KOPT-K1 (cell line): ENCODE data around the gene RALGPS1.
A peak's percentile ranks its signal among the peaks of the same experiment; 100 is the strongest.

Source experiments
- H3K27ac ChIP-seq: fragments of 200-600 bp; sonication (generic); 2 replicates; pipeline ENCODE4 v1.5.1; 2016; ENCODE audit warnings: antibody characterized with exemption, mild to moderate bottlenecking, low read depth, low read length; ENCODE audit not compliant: poor library complexity, severe bottlenecking
- H3K36me3 ChIP-seq: fragments of 200-600 bp; sonication (generic); 2 replicates; pipeline ENCODE4 v1.5.1; 2017; ENCODE audit warnings: antibody characterized with exemption, mild to moderate bottlenecking, low read length, moderate library complexity; ENCODE audit not compliant: insufficient read depth
- H3K9me3 ChIP-seq: fragments of 200-600 bp; sonication (generic); 2 replicates; pipeline ENCODE4 v1.5.1; 2017; ENCODE audit warnings: antibody characterized with exemption, low read length, mild to moderate bottlenecking; ENCODE audit not compliant: insufficient read depth, poor library complexity, severe bottlenecking

RALGPS1 gene

GRCh38 chr9:126914458-126915280, at the start of gene RALGPS1:
Gene RALGPS1 (plus strand): TSS chr9:126914782. CDS start chr9:126962290, 47,508 bp downstream.
- peak within 1 kb of the TSS; percentile 59 for H3K27ac ChIP-seq
- no peaks in the 10 kb centered on the region for H3K9me3 ChIP-seq
- no peaks in the 10 kb centered on the region for H3K36me3 ChIP-seq

GRCh38 chr9:126869368-126869767, 45.2 kb upstream of the RALGPS1 start:
- no peak overlapping the region for H3K27ac ChIP-seq
- H3K36me3 ChIP-seq, result peaks cover 27% of the 10 kb centered on the region
- no peaks in the 10 kb centered on the region for H3K9me3 ChIP-seq

- Histone ChIP-seq H3K27ac (no peak overlapping the region), H3K36me3 (no peaks in the 10 kb centered on the region), H3K9me3 (no peaks in the 10 kb centered on the region)
Measured at GRCh38 chr9:126872516-126872915, 42.1 kb upstream of the RALGPS1 start.

- H3K27ac ChIP-seq, result no peak overlapping the region
- peaks cover 10% of the 10 kb centered on the region for H3K36me3 ChIP-seq
- H3K9me3 ChIP-seq, result no peaks in the 10 kb centered on the region
Measured at GRCh38 chr9:126874546-126875314, 39.9 kb upstream of the RALGPS1 start.

GRCh38 chr9:126875756-126876510, 38.6 kb upstream of the RALGPS1 start:
- Histone ChIP-seq H3K36me3 (peaks cover 22% of the 10 kb centered on the region), H3K27ac (no peak overlapping the region), H3K9me3 (no peaks in the 10 kb centered on the region)

- Histone ChIP-seq H3K9me3 (no peaks in the 10 kb centered on the region), H3K36me3 (peaks cover 26% of the 10 kb centered on the region), H3K27ac (no peak overlapping the region)
Measured at GRCh38 chr9:126876531-126876930, 38.1 kb upstream of the RALGPS1 start.

- Histone ChIP-seq H3K36me3 (peaks cover 35% of the 10 kb centered on the region), H3K9me3 (no peaks in the 10 kb centered on the region), H3K27ac (no peak overlapping the region)
Measured at GRCh38 chr9:126877418-126877817, 37.2 kb upstream of the RALGPS1 start.

- H3K36me3 ChIP-seq, result peaks cover 41% of the 10 kb centered on the region
- H3K27ac ChIP-seq, result no peak overlapping the region
- no peaks in the 10 kb centered on the region for H3K9me3 ChIP-seq
Measured at GRCh38 chr9:126879288-126879687, 35.3 kb upstream of the RALGPS1 start.

- Histone ChIP-seq H3K36me3 (peaks cover 46% of the 10 kb centered on the region), H3K27ac (no peak overlapping the region), H3K9me3 (no peaks in the 10 kb centered on the region)
Measured at GRCh38 chr9:126880226-126880946, 34.2 kb upstream of the RALGPS1 start.

- no peaks in the 10 kb centered on the region for H3K9me3 ChIP-seq
- H3K27ac ChIP-seq, result no peak overlapping the region
- H3K36me3 ChIP-seq, result peaks cover 47% of the 10 kb centered on the region
Measured at GRCh38 chr9:126880947-126881332, 33.6 kb upstream of the RALGPS1 start.

GRCh38 chr9:126882746-126883145, 31.8 kb upstream of the RALGPS1 start:
- peaks cover 47% of the 10 kb centered on the region for H3K36me3 ChIP-seq
- H3K9me3 ChIP-seq, result no peaks in the 10 kb centered on the region
- no peak overlapping the region for H3K27ac ChIP-seq

GRCh38 chr9:126883636-126884035, 30.9 kb upstream of the RALGPS1 start:
- Histone ChIP-seq H3K36me3 (peaks cover 47% of the 10 kb centered on the region), H3K27ac (no peak overlapping the region), H3K9me3 (no peaks in the 10 kb centered on the region)

- H3K9me3 ChIP-seq, result no peaks in the 10 kb centered on the region
- peaks cover 33% of the 10 kb centered on the region for H3K36me3 ChIP-seq
- no peak overlapping the region for H3K27ac ChIP-seq
Measured at GRCh38 chr9:126885131-126885641, 29.4 kb upstream of the RALGPS1 start.

- Histone ChIP-seq H3K9me3 (no peaks in the 10 kb centered on the region), H3K27ac (no peak overlapping the region), H3K36me3 (peaks cover 23% of the 10 kb centered on the region)
Measured at GRCh38 chr9:126886034-126886822, 28.4 kb upstream of the RALGPS1 start.
